ENCODE measurements around the gene TAS2R41. TPM values are rescaled to one million over a fixed set of nuclear protein-coding genes. Genes with fewer than 3 reads are reported as not detected.

The TAS2R41 gene
- total RNA-seq, 4 donors from 2014 or later: 0.78 TPM; not detected in 3

DNA sequence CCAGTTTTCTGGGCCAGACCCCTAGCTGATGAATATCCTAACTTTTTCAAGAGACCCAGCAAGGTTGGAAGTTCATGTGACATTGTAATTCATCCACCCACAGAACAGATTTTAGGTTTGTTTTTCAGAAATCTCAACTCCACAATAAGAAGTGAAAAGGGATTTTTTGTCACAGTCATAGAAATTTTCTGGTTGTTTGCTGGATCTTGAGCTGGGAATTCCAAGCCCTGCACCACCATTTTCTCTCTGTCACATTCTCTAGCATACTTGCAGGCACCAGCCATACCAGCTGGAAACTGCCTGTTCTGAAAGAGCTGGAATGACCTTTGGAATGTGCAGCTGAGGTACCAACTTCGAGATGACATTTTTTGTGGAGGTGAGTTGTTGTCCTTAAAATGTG, 25.9 kb upstream of the TAS2R41 start:
- no peak overlapping the region for H3K4me3 ChIP-seq (ENCODE audit: low read depth, poor library complexity, severe bottlenecking)
- no peak for TF ChIP-seq CTCF (IDR thresholded peaks at IDR 0.05)
- no peak for TF ChIP-seq POLR2A (IDR thresholded peaks at IDR 0.05)
- WGBS, 2 donors: 82 to 96% methylated on average over 1 of the region's 1 CpG
- intact Hi-C loops (cut with DNase I; ENCODE audit: low total_unique reads): no loop called here
- DNase-seq (ENCODE audit: low spot score in 2 of 2): no peak

DNA sequence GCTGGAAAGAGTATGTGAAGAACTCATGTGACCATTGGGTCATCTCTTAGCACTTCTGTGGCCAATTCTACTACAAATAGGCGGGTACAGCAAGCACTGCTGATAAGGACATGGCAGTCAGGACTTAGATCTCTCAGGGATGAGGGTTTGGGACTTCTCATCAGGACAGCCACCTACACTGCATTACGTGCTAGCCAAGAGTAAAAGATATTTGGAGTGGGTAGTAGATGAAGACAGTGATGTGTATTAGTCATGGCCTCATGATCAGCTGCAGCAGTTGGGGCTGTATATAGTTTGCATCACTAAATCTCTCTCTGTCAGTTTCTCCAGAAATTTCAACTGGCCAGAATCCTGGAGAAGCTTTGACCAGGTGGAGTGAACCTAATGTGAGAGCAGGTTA, 25.2 kb upstream of the TAS2R41 start:
- intact Hi-C loops (cut with DNase I; ENCODE audit: low total_unique reads): no loop called here
- no peak for DNase-seq (ENCODE audit: low spot score in 2 of 2)
- 80 to 82% methylated on average over 2 of the region's 2 CpGs for WGBS, 2 donors
- TF ChIP-seq POLR2A (IDR thresholded peaks at IDR 0.05): no peak
- no peak for TF ChIP-seq CTCF (IDR thresholded peaks at IDR 0.05)
- no peak overlapping the region for H3K4me3 ChIP-seq (ENCODE audit: low read depth, poor library complexity, severe bottlenecking)

DNA sequence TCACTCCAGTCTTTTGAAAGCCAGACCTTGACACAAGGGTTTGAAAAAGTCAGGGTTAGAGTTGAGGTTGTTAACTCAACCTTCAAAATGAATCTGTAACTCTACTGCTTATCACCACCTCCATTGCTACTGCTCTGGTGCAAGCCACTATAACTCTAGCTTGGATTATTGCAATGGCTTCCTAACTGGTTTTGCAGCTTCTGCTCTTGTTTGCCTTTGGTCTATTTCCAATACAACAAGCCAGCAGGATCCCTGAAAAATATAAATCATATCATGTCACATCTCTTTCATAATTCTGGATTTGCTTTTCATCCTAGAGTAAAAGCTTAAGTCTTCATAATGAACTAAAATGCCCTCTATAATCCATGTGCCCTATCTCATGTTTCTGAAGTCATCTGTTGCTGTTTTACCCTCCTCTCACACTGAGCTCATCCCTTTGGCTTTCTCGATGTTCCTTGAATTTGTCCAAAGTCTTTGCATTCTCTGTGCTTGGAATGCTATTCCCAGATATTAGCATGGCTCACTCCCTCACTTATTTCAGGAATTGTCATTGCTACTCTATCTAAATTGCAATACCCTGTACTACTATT, 23.5 kb upstream of the TAS2R41 start:
- no peak overlapping the region for H3K4me3 ChIP-seq (ENCODE audit: low read depth, poor library complexity, severe bottlenecking)
- WGBS, 2 donors: 26% methylated on average over 1 of the region's 1 CpG
- TF ChIP-seq CTCF (IDR thresholded peaks at IDR 0.05): no peak
- TF ChIP-seq POLR2A (IDR thresholded peaks at IDR 0.05): no peak
- intact Hi-C loops (cut with DNase I; ENCODE audit: low total_unique reads): no loop called here
- no peak for DNase-seq (ENCODE audit: low spot score in 2 of 2)

DNA sequence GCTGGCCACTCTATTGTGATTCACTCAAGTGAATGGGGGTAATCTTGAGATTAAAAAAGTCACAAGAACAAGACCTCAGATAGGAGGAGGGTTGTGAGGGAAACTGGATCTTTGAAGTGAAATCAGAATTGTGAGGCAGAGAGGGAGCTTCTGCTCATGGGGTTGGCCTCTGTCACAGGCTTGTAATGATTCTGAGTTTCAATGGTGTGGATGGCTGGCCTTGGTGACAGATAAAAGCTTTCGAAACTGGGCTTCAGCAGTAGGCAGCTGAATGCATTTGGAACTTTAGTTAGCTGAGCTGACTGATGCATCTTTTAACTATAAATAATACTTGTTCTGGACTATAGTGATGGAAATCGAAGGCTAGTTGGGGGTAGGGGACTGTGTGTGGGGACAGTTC, 22.2 kb upstream of the TAS2R41 start:
- TF ChIP-seq POLR2A (IDR thresholded peaks at IDR 0.05): no peak
- TF ChIP-seq CTCF (IDR thresholded peaks at IDR 0.05): no peak
- no peak overlapping the region for H3K4me3 ChIP-seq (ENCODE audit: low read depth, poor library complexity, severe bottlenecking)
- intact Hi-C loops (cut with DNase I; ENCODE audit: low total_unique reads): no loop called here
- 82% methylated on average over 2 of the region's 2 CpGs for WGBS, 2 donors
- DNase-seq (ENCODE audit: low spot score in 2 of 2): no peak

DNA sequence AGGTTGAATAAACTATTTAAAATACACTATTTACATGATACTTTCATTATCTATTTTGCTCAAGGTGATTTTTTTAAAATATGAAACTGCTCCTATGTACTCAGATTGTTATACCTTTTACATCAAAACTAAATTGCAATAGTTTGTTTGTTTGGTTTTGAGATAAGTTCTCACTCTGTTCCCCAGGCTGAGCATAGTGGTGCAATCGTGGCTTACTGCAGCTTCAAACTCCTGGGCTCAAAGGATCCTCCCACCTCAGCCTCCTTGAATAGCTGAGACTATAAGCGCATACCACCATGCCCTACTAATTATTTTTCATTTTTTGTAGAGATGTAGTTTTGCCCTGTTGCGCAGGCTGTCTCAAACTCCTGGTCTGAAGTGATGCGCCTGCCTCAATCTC, 21.7 kb upstream of the TAS2R41 start:
- intact Hi-C loops (cut with DNase I; ENCODE audit: low total_unique reads): no loop called here
- 89 to 95% methylated on average over 4 of the region's 4 CpGs for WGBS, 2 donors
- no peak overlapping the region for H3K4me3 ChIP-seq (ENCODE audit: low read depth, poor library complexity, severe bottlenecking)
- DNase-seq (ENCODE audit: low spot score in 2 of 2): no peak
- TF ChIP-seq CTCF (IDR thresholded peaks at IDR 0.05): no peak
- TF ChIP-seq POLR2A (IDR thresholded peaks at IDR 0.05): no peak

Data from lower leg skin (tissue), 4 donors.